K562 (cell line): ENCODE results near the gene MALRD1. TPM values are rescaled to one million over a fixed set of nuclear protein-coding genes. Genes with fewer than 3 reads are reported as not detected.

Experiments used
- ATAC-seq: fragments of 200-7000 bp; cut with Tn5 transposase; 3 replicates; pipeline ENCODE4 v1.9.1; 2020; ENCODE audit warnings: moderate library complexity
- BruUV-seq: library from RNA; stranded (reverse); fragments of 400-500 nt; replicated peaks from 2 replicates; lab custom pipeline; 2021; lab: Mats Ljungman, UMichigan
- CTCF ChIA-PET: fragments of 300-600 bp; formaldehyde crosslinking; extraction: SDS; loops from one replicate; lab custom pipeline; 2021; ENCODE audit warnings: low intra/inter-chr PET ratio; lab: Yijun Ruan, JAX
- POLR2A ChIA-PET: fragments of 300-600, 350-650 bp; sonication (Branson Sonifier 250); formaldehyde crosslinking; extraction: SDS; loops from one replicate; lab custom pipeline; 2021; ENCODE audit warnings: antibody characterized with exemption, inconsistent platforms; lab: Yijun Ruan, JAX
- DNase-seq, 4 experiments: peaks; one replicate each; pipeline versions ENCODE4 v3.0.0 to v3.0.0-alpha.2; 2011 to 2018; ENCODE audit warnings: low spot score in 3 of 4, mixed read lengths in 3 of 4; ENCODE audit errors: extremely low read depth in 1 of 4
- FAIRE-seq: peaks from 2 replicates; lab custom pipeline; 2011; peaks lifted over from hg19 to GRCh38; lab: Jason Lieb, UNC
- H2AFZ ChIP-seq: 2 replicates; pipeline ENCODE4 v1.6.0; 2011; ENCODE audit warnings: low read depth, low read length, control low read depth, inconsistent platforms
- H3K27ac ChIP-seq: fragments of 200-600 bp; 3 replicates; pipeline ENCODE4 v1.8.0; 2011; ENCODE audit warnings: low read depth, mild to moderate bottlenecking, control low read depth, inconsistent platforms, low read length, moderate library complexity, mixed read lengths; ENCODE audit errors: extremely low read depth
- H3K27me3 ChIP-seq, 2 experiments: fragments of 300-600 bp in 1 of 2; 2 replicates in 1 of 2; 3 replicates in 1 of 2; pipeline versions ENCODE4 v1.6.0 to v1.8.0; 2011; ENCODE audit warnings: inconsistent platforms in 2 of 2, low read length in 2 of 2, mild to moderate bottlenecking in 1 of 2, mixed read lengths in 1 of 2, moderate library complexity in 1 of 2; ENCODE audit not compliant: control insufficient read depth in 2 of 2, insufficient read depth in 2 of 2
- H3K36me3 ChIP-seq: fragments of 300-600 bp; 3 replicates; pipeline ENCODE4 v1.8.0; 2011; ENCODE audit warnings: mild to moderate bottlenecking, low read length, inconsistent platforms; ENCODE audit not compliant: control insufficient read depth, insufficient read depth
- H3K4me1 ChIP-seq, 2 experiments: fragments of 200-600 bp in 1 of 2; replicated peaks in 1 of 2; 2 replicates in 1 of 2; 3 replicates in 1 of 2; pipeline versions ENCODE4 v1.5.1 to v1.8.0; 2011; ENCODE audit warnings: inconsistent platforms in 2 of 2, low read length in 2 of 2, mild to moderate bottlenecking in 1 of 2, mixed read lengths in 1 of 2, moderate library complexity in 1 of 2; ENCODE audit not compliant: control insufficient read depth in 2 of 2, insufficient read depth in 2 of 2
- H3K4me2 ChIP-seq: 2 replicates; pipeline ENCODE4 v1.6.1; 2011; ENCODE audit warnings: low read length, control low read depth, inconsistent platforms, mixed read lengths; ENCODE audit not compliant: insufficient read depth
- H3K4me3 ChIP-seq: fragments of 200-600 bp; sonication (generic), shearing (Covaris generic); 2 replicates; pipeline ENCODE4 v1.5.1; 2016; ENCODE audit warnings: control low read depth, inconsistent platforms
- H3K79me2 ChIP-seq: fragments of 200-600 bp; 3 replicates; pipeline ENCODE4 v1.8.0; 2011; ENCODE audit warnings: low read length, inconsistent platforms; ENCODE audit not compliant: control insufficient read depth, insufficient read depth
- H3K9ac ChIP-seq, 2 experiments: 2 replicates each; pipeline versions ENCODE4 v1.6.0 to v1.6.1; 2011; ENCODE audit warnings: low read depth in 2 of 2, low read length in 2 of 2, control low read depth in 1 of 2, inconsistent platforms in 1 of 2, mild to moderate bottlenecking in 1 of 2, mixed read lengths in 1 of 2; ENCODE audit not compliant: insufficient read depth in 1 of 2
- H3K9me1 ChIP-seq: one replicate; pipeline ENCODE4 v1.6.0; 2011; ENCODE audit warnings: inconsistent platforms, mild to moderate bottlenecking, low read length, moderate library complexity; ENCODE audit not compliant: control insufficient read depth, insufficient read depth
- H3K9me3 ChIP-seq: replicated peaks from 2 replicates; pipeline ENCODE4 v1.5.1; 2011; ENCODE audit warnings: low read depth, low read length, inconsistent platforms; ENCODE audit not compliant: control insufficient read depth, insufficient read depth
- H4K20me1 ChIP-seq: replicated peaks from 2 replicates; pipeline ENCODE4 v1.6.1; 2011; ENCODE audit warnings: low read length, inconsistent platforms, mixed read lengths; ENCODE audit not compliant: control insufficient read depth, insufficient read depth
- ARID1B ChIP-seq: fragments of 450-650 bp; IDR thresholded peaks from 2 replicates; pipeline ENCODE4 v1.6.1; 2016; ENCODE audit warnings: antibody characterized with exemption, mild to moderate bottlenecking, inconsistent platforms
- CC2D1A ChIP-seq: fragments of 450-650 bp; IDR thresholded peaks from 2 replicates; pipeline ENCODE4 v1.6.1; 2017; ENCODE audit warnings: mild to moderate bottlenecking
- FOSL1 ChIP-seq: fragments of 200-800 bp; sonication (Bioruptor generic); conservative IDR thresholded peaks from 2 replicates; pipeline ENCODE4 v1.6.1; 2016; ENCODE audit warnings: missing genetic modification characterization, missing compliant biosample characterization
- HIVEP1 ChIP-seq: fragments of 250-450 bp; sonication (Bioruptor Pico); IDR thresholded peaks from 2 replicates; pipeline ENCODE4 v1.4.0; 2020; ENCODE audit warnings: mild to moderate bottlenecking
- HNRNPLL ChIP-seq: fragments of 200-400 bp; formaldehyde crosslinking; IDR thresholded peaks from 2 replicates; pipeline ENCODE4 v1.6.1; 2017; ENCODE audit warnings: low read length, low read depth, mild to moderate bottlenecking; ENCODE audit not compliant: poor library complexity, severe bottlenecking
- IFI16 ChIP-seq: fragments of 250-450 bp; sonication (Bioruptor Pico); IDR thresholded peaks from 2 replicates; pipeline ENCODE4 v2.1.2; 2022; ENCODE audit warnings: mild to moderate bottlenecking, inconsistent platforms
- MAFK ChIP-seq: IDR thresholded peaks from 2 replicates; pipeline ENCODE4 v1.6.1; 2011; ENCODE audit warnings: low read length, improper control_type of control experiment
- NUFIP1 ChIP-seq: fragments of 450-650 bp; IDR thresholded peaks from 2 replicates; pipeline ENCODE4 v1.6.1; 2018; ENCODE audit not compliant: partially characterized antibody
- RBM17 ChIP-seq: fragments of 200-400 bp; formaldehyde crosslinking; IDR thresholded peaks from 2 replicates; pipeline ENCODE4 v1.6.1; 2017; ENCODE audit warnings: low read depth, mild to moderate bottlenecking, low read length, borderline replicate concordance
- SAFB2 ChIP-seq: fragments of 200-400 bp; formaldehyde crosslinking; IDR thresholded peaks from 2 replicates; pipeline ENCODE4 v1.6.1; 2018; ENCODE audit warnings: borderline replicate concordance, low read length, low read depth, moderate library complexity; ENCODE audit not compliant: severe bottlenecking
- ZKSCAN1 ChIP-seq: fragments of 150-350 bp; IDR thresholded peaks from 2 replicates; pipeline ENCODE4 v1.6.1; 2016; ENCODE audit warnings: low read depth, low read length
- ZNF140 ChIP-seq: fragments of 250-450 bp; sonication (Bioruptor Pico); IDR thresholded peaks from 2 replicates; pipeline ENCODE4 v1.8.0; 2021; ENCODE audit warnings: moderate library complexity, mild to moderate bottlenecking, inconsistent platforms
- ZNF274 ChIP-seq: IDR thresholded peaks from 2 replicates; pipeline ENCODE4 v1.6.1; 2011; ENCODE audit warnings: low read depth, mild to moderate bottlenecking, low read length, moderate library complexity, borderline replicate concordance
- ZNF507 ChIP-seq: conservative IDR thresholded peaks from 2 replicates; pipeline ENCODE4 v1.6.1; 2017; ENCODE audit warnings: missing genetic modification characterization, missing compliant biosample characterization
- WGBS: fragments of 100-300 bp; shearing (Covaris generic); methylation state at CpG from one replicate; pipeline ENCODE4 v1.1.6; 2016; ENCODE audit warnings: low coverage, mixed read lengths; ENCODE audit not compliant: insufficient coverage; ENCODE audit errors: missing lambda C conversion rate; 5-methylcytosine and 5-hydroxymethylcytosine counted together
- in situ Hi-C: fragments of 300-500 bp; cut with MboI; formaldehyde crosslinking; loops from 4 replicates; pipeline ENCODE4 v1.15.0; 2018; ENCODE audit warnings: inconsistent platforms, mixed read lengths
- intact Hi-C: fragments of 100-400 bp; cut with micrococcal nuclease; formaldehyde crosslinking; loops from 2 replicates; pipeline ENCODE4 v1.14.2; 2022
- polyA plus RNA-seq, 8 experiments: library from polyadenylated mRNA; depleted of rRNA in 4 of 8; stranded (reverse) in 5 of 8; unstranded in 3 of 8; fragments of >200 nt; fragmentation: Nextera tagmentation in 2 of 8; fragmentation: Illumina TruSeq in 1 of 8; extraction: Ambion mirVana in 2 of 8; extraction: Trizol in 1 of 8; gene quantifications; 2 replicates each; pipeline versions ENCODE4 v1.2.1 to v1.2.3, GENCODE V29; 2011 to 2014; ENCODE audit warnings: inconsistent platforms in 1 of 8, missing spikeins in 1 of 8
- total RNA-seq, 7 experiments: library from RNA; depleted of rRNA in 6 of 7; stranded (reverse); fragments of >200 nt in 6 of 7; fragmentation: Illumina TruSeq in 2 of 7; extraction: Trizol in 2 of 7; gene quantifications; 2 replicates each; pipeline versions ENCODE4 v1.2.1 to v1.2.3, GENCODE V29; 2011 to 2021; ENCODE audit warnings: low replicate concordance in 1 of 7
- TF ChIP-seq, protein P1 (sequence below): sonication (generic); formaldehyde crosslinking; IDR thresholded peaks from 2 replicates; pipeline ENCODE4 v1.8.1; 2023; ENCODE audit warnings: mild to moderate bottlenecking, missing genetic modification reagents
- TF ChIP-seq, protein P2 (sequence below), 2 experiments: fragments of 450-650 bp; IDR thresholded peaks; 2 replicates each; pipeline ENCODE4 v1.6.1; 2016; ENCODE audit warnings: mild to moderate bottlenecking in 2 of 2, borderline replicate concordance in 1 of 2, low read depth in 1 of 2, moderate library complexity in 1 of 2

MALRD1 gene
- total and polyA plus RNA-seq, 9 of the 15 experiments (the other 6 are each of a cell fraction or from before 2014, with no cell fraction given) = not detected

- 2% methylated on average over 7 of the region's 7 CpGs for WGBS
- no TSS peak for BruUV-seq
- FAIRE-seq (no peak), ATAC-seq (no peak), DNase-seq (no peak)
- no peaks in the 10 kb centered on the region for H4K20me1 ChIP-seq
- H3K9me3 ChIP-seq = no peaks in the 10 kb centered on the region; the same call in 1 of the 2 replicates
- H2AFZ ChIP-seq = no peak overlapping the region
- H3K36me3 ChIP-seq = no peaks in the 10 kb centered on the region
- no peak overlapping the region for H3K4me2 ChIP-seq
- H3K27me3 ChIP-seq = no peaks in the 10 kb centered on the region
- no peak overlapping the region for H3K4me3 ChIP-seq
- CTCF ChIA-PET = no interaction called here
- POLR2A ChIA-PET = no interaction called here
- no peak overlapping the region for H3K27ac ChIP-seq
- no peaks in the 10 kb centered on the region for H3K9me1 ChIP-seq
- no peaks in the 10 kb centered on the region for H3K4me1 ChIP-seq
- in situ Hi-C loops = no loop called here
- no peak overlapping the region for H3K9ac ChIP-seq
- intact Hi-C loops = no loop called here
- H3K79me2 ChIP-seq = no peaks in the 10 kb centered on the region
- TF ChIP-seq SAFB2 (no peak), ARID1B (no peak), NUFIP1 (no peak), IFI16 (CRISPR knock-in tag) (no peak), ZKSCAN1 (no peak), RBM17 (no peak), ZNF140 (CRISPR knock-in tag) (no peak), CC2D1A (no peak), HNRNPLL (no peak), ZNF507 (tag) (no peak), ZNF274 (no peak), FOSL1 (tag) (no peak), HIVEP1 (CRISPR knock-in tag) (no peak), MAFK (no peak)
- TF ChIP-seq, protein P1, sequence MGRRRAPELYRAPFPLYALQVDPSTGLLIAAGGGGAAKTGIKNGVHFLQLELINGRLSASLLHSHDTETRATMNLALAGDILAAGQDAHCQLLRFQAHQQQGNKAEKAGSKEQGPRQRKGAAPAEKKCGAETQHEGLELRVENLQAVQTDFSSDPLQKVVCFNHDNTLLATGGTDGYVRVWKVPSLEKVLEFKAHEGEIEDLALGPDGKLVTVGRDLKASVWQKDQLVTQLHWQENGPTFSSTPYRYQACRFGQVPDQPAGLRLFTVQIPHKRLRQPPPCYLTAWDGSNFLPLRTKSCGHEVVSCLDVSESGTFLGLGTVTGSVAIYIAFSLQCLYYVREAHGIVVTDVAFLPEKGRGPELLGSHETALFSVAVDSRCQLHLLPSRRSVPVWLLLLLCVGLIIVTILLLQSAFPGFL (CRISPR knock-in tag) = no peak
- TF ChIP-seq, protein P2, sequence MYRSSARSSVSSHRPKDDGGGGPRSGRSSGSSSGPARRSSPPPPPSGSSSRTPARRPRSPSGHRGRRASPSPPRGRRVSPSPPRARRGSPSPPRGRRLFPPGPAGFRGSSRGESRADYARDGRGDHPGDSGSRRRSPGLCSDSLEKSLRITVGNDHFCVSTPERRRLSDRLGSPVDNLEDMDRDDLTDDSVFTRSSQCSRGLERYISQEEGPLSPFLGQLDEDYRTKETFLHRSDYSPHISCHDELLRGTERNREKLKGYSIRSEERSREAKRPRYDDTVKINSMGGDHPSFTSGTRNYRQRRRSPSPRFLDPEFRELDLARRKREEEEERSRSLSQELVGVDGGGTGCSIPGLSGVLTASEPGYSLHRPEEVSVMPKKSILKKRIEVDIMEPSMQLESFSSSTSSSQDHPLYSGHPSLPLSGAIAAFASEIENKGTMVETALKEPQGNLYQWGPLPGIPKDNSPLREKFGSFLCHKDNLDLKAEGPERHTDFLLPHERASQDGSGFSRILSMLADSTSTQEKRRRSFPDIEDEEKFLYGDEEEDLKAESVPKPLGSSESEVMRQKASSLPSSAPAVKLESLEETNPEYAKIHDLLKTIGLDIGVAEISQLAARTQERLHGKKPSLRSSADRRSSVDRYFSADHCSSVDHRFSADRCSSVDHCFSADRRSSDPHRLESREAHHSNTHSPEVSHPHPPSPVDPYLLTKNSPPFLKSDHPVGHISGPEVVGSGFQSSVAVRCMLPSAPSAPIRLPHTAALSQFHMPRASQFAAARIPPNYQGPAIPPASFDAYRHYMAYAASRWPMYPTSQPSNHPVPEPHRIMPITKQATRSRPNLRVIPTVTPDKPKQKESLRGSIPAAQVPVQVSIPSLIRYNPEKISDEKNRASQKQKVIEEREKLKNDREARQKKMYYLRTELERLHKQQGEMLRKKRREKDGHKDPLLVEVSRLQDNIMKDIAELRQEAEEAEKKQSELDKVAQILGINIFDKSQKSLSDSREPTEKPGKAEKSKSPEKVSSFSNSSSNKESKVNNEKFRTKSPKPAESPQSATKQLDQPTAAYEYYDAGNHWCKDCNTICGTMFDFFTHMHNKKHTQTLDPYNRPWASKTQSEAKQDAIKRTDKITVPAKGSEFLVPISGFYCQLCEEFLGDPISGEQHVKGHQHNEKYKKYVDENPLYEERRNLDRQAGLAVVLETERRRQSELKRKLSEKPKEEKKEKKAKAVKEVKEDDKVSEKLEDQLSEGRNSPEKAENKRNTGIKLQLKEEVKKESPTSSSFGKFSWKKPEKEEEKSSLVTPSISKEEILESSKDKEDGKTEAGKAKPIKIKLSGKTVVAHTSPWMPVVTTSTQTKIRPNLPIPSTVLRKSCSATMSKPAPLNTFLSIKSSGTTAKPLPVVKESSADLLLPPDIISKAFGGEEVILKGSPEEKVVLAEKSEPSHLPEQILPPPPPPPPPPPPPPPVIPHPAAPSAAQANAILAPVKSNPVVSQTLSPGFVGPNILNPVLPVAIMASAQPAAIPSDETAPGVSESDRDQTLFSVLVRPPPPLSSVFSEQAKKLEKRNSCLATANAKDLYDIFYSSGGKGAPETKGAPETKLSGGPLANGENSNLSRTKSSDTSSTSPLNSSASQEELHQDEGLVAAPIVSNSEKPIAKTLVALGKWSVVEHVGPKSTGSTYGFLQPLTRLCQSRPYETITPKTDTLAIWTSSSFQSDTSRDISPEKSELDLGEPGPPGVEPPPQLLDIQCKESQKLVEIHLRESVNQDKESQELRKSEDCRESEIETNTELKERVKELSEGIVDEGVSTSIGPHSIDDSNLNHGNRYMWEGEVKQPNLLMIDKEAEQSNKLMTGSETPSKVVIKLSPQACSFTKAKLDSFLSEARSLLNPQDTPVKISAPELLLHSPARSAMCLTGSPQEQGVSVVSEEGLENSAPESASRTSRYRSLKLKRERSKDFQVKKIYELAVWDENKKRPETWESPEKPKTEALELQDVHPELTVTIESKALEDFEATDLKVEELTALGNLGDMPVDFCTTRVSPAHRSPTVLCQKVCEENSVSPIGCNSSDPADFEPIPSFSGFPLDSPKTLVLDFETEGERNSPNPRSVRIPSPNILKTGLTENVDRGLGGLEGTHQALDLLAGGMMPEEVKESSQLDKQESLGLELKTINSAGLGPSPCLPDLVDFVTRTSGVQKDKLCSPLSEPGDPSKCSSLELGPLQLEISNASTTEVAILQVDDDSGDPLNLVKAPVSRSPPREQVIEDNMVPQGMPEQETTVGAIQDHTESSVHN (IDR thresholded peaks at IDR 0.05; ENCODE audit: borderline replicate concordance in 1 of 2, low read depth in 1 of 2) = no peak
Observed at GRCh38 chr10:19767876-19768275, 719.3 kb downstream of the MALRD1 start.
